ENCODE results near the gene MRPL19.

MRPL19 gene

GRCh38 chr2:75614162-75614651 is 32.4 kb upstream of the MRPL19 start:
- Histone ChIP-seq H3K27me3 (ENCODE audit: low read length) (no peaks in the 10 kb centered on the region), H3K4me2 (ENCODE audit: low read depth, low read length, poor library complexity, severe bottlenecking) (no peak overlapping the region), H3K27ac (ENCODE audit: low read depth, low read length) (no peak overlapping the region), H3K9me2 (replicated peaks; ENCODE audit: insufficient read depth, low read length) (no peaks in the 10 kb centered on the region), H3K79me2 (ENCODE audit: insufficient read depth, low read length) (no peaks in the 10 kb centered on the region), H3F3A (ENCODE audit: insufficient read depth) (no peaks in the 10 kb centered on the region), H3K36me3 (ENCODE audit: low read length) (no peaks in the 10 kb centered on the region), H3K4me3 (ENCODE audit: insufficient read depth, low read length, poor library complexity, severe bottlenecking) (no peak overlapping the region), H3K9ac (ENCODE audit: low read length) (no peak overlapping the region), H4K20me1 (ENCODE audit: low read depth, low read length) (no peaks in the 10 kb centered on the region), H2AFZ (ENCODE audit: low read depth, low read length, severe bottlenecking) (no peak overlapping the region), H3K9me3 (ENCODE audit: insufficient read depth, low read length) (no peaks in the 10 kb centered on the region)
- TF ChIP-seq CTCF (IDR thresholded peaks at IDR 0.05; ENCODE audit: insufficient read depth, low read length, poor library complexity, severe bottlenecking) (no peak), EZH2phosphoT487 (conservative IDR thresholded peaks at IDR 0.05; ENCODE audit: low read length) (no peak)

DNA sequence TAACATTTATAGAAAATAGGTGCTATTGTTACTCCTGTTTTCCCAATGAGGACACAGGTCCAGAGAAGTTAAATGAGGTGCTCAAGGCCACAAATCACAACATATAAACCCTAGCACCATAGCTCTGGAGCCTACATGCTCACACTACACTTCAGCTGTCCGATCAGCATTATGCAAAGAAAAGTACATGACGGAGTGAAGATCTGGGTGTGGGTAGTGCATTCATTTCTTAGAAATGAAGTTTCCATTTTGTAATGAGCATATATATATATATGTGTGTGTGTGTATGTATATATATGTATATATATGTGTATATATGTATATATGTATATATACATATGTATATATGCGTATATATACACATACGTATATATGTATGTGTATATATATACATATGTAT is 30.2 kb upstream of the MRPL19 start:
- H3K9ac ChIP-seq (ENCODE audit: low read length) = no peak overlapping the region
- H3K9me3 ChIP-seq (ENCODE audit: insufficient read depth, low read length) = no peaks in the 10 kb centered on the region
- H3K4me2 ChIP-seq (ENCODE audit: low read depth, low read length, poor library complexity, severe bottlenecking) = no peak overlapping the region
- no peaks in the 10 kb centered on the region; the same call in 1 of the 2 replicates for H3K27me3 ChIP-seq (ENCODE audit: low read length)
- no peaks in the 10 kb centered on the region for H3F3A ChIP-seq (ENCODE audit: insufficient read depth)
- no peaks in the 10 kb centered on the region for H3K36me3 ChIP-seq (ENCODE audit: low read length)
- H2AFZ ChIP-seq (ENCODE audit: low read depth, low read length, severe bottlenecking) = no peak overlapping the region
- TF ChIP-seq EZH2phosphoT487 (conservative IDR thresholded peaks at IDR 0.05; ENCODE audit: low read length) (no peak), CTCF (IDR thresholded peaks at IDR 0.05; ENCODE audit: insufficient read depth, low read length, poor library complexity, severe bottlenecking) (no peak)
- no peaks in the 10 kb centered on the region for H4K20me1 ChIP-seq (ENCODE audit: low read depth, low read length)
- no peak overlapping the region for H3K27ac ChIP-seq (ENCODE audit: low read depth, low read length)
- H3K79me2 ChIP-seq (ENCODE audit: insufficient read depth, low read length) = no peaks in the 10 kb centered on the region
- no peak overlapping the region for H3K4me3 ChIP-seq (ENCODE audit: insufficient read depth, low read length, poor library complexity, severe bottlenecking)
- no peaks in the 10 kb centered on the region; the same call in 1 of the 2 replicates for H3K9me2 ChIP-seq (replicated peaks; ENCODE audit: insufficient read depth, low read length)

- H3K36me3 ChIP-seq (ENCODE audit: low read length) = no peaks in the 10 kb centered on the region
- no peak overlapping the region for H3K9ac ChIP-seq (ENCODE audit: low read length)
- no peak overlapping the region for H2AFZ ChIP-seq (ENCODE audit: low read depth, low read length, severe bottlenecking)
- no peaks in the 10 kb centered on the region; the same call in 1 of the 2 replicates for H3K9me2 ChIP-seq (replicated peaks; ENCODE audit: insufficient read depth, low read length)
- H3K27ac ChIP-seq (ENCODE audit: low read depth, low read length) = no peak overlapping the region
- H3F3A ChIP-seq (ENCODE audit: insufficient read depth) = no peaks in the 10 kb centered on the region
- H3K79me2 ChIP-seq (ENCODE audit: insufficient read depth, low read length) = no peaks in the 10 kb centered on the region
- TF ChIP-seq CTCF (IDR thresholded peaks at IDR 0.05; ENCODE audit: insufficient read depth, low read length, poor library complexity, severe bottlenecking) = no peak
- no peaks in the 10 kb centered on the region; the same call in 1 of the 2 replicates for H3K27me3 ChIP-seq (ENCODE audit: low read length)
- H3K4me2 ChIP-seq (ENCODE audit: low read depth, low read length, poor library complexity, severe bottlenecking) = no peak overlapping the region
- H3K9me3 ChIP-seq (ENCODE audit: insufficient read depth, low read length) = no peaks in the 10 kb centered on the region
- H4K20me1 ChIP-seq (ENCODE audit: low read depth, low read length) = no peaks in the 10 kb centered on the region
- no peak overlapping the region for H3K4me3 ChIP-seq (ENCODE audit: insufficient read depth, low read length, poor library complexity, severe bottlenecking)
These were observed 29.6 kb upstream of the MRPL19 start for GRCh38 chr2:75616933-75617332.
